Testis (tissue), 2 donors: ENCODE data around the gene TMEM141.
"Not testable (repeated sequence)": the region's sequence is repeated elsewhere in the genome, so short reads cannot be mapped to it uniquely, and the experiment has no call there.

Experiments used
- CTCF ChIP-seq, 3 experiments: fragments of 450-650 bp in 2 of 3; fragments of 200-600 bp in 1 of 3; sonication (generic) in 1 of 3; IDR thresholded peaks; one replicate each; pipeline ENCODE4 v1.5.1; 2016 to 2019; ENCODE audit warnings: antibody characterized with exemption in 3 of 3, mild to moderate bottlenecking in 2 of 3, moderate library complexity in 1 of 3
- POLR2A ChIP-seq: fragments of 450-650 bp; IDR thresholded peaks from one replicate; pipeline ENCODE4 v1.6.1; 2017; ENCODE audit warnings: antibody characterized with exemption, mild to moderate bottlenecking, moderate library complexity

GRCh38 chr9:136842380-136842948 is 51.3 kb downstream of the TMEM141 start, which contains the start of gene AJM1:
- peak; percentile 72 to 87 (median 83) for TF ChIP-seq CTCF (IDR thresholded peaks at IDR 0.05)
- TF ChIP-seq POLR2A = not testable (repeated sequence)
